ENCODE data around the gene CPVL.

Gene CPVL

GRCh38 chr7:29154076-29154475, 7.7 kb upstream of the CPVL start:
- DNase-seq = no peak

- DNase-seq = no peak
Measured at GRCh38 chr7:29150856-29151255, 4.5 kb upstream of the CPVL start.

GRCh38 chr7:29149036-29149435, 2.7 kb upstream of the CPVL start:
- DNase-seq = no peak

- DNase-seq = no peak
Measured at GRCh38 chr7:29147821-29148220, 1.5 kb upstream of the CPVL start.

GRCh38 chr7:29146888-29147609, 712 bp upstream of the CPVL start:
- DNase-seq = no peak

GRCh38 chr7:29145553-29146056, 732 bp downstream of the CPVL start:
- DNase-seq = no peak

GRCh38 chr7:29143751-29144150, 2.6 kb downstream of the CPVL start:
- no peak for DNase-seq

GRCh38 chr7:29142021-29142727, 4.2 kb downstream of the CPVL start:
- no peak for DNase-seq

- DNase-seq = no peak
Measured at GRCh38 chr7:29140873-29141468, 5.4 kb downstream of the CPVL start.

- DNase-seq = no peak
Measured at GRCh38 chr7:29139796-29140195, 6.5 kb downstream of the CPVL start.

GRCh38 chr7:29139191-29139590, 7.1 kb downstream of the CPVL start:
- no peak for DNase-seq

- no peak for DNase-seq
Measured at GRCh38 chr7:29138588-29138987, 7.7 kb downstream of the CPVL start.

GRCh38 chr7:29135846-29136245, 10.5 kb downstream of the CPVL start:
- DNase-seq = no peak

- DNase-seq = no peak
Measured at GRCh38 chr7:29132980-29133379, 13.4 kb downstream of the CPVL start.

- no peak for DNase-seq
Measured at GRCh38 chr7:29131678-29132077, 14.7 kb downstream of the CPVL start.

- no peak for DNase-seq
Measured at GRCh38 chr7:29130096-29130495, 16.2 kb downstream of the CPVL start.

- DNase-seq = no peak
Measured at GRCh38 chr7:29127527-29127926, 18.8 kb downstream of the CPVL start.

GRCh38 chr7:29126804-29127203, 19.5 kb downstream of the CPVL start:
- no peak for DNase-seq

GRCh38 chr7:29123626-29124190, 22.6 kb downstream of the CPVL start:
- no peak for DNase-seq

GRCh38 chr7:29122759-29123158, 23.6 kb downstream of the CPVL start:
- DNase-seq = no peak

GRCh38 chr7:29122081-29122480, 24.3 kb downstream of the CPVL start:
- no peak for DNase-seq

GRCh38 chr7:29120955-29121354, 25.4 kb downstream of the CPVL start:
- DNase-seq = no peak

GRCh38 chr7:29119538-29119937, 26.8 kb downstream of the CPVL start:
- no peak for DNase-seq

Data from effector CD8-positive, alpha-beta T cell (primary cell).